ENCODE measurements around the gene CCDC134.
A peak's percentile ranks its signal among the peaks of the same experiment; 100 is the strongest.

The CCDC134 gene

GRCh38 chr22:41787331-41787730 lies 13.1 kb upstream of the CCDC134 start:
- DNase-seq, result no peak

GRCh38 chr22:41793871-41794270 lies 6.6 kb upstream of the CCDC134 start:
- no peak for DNase-seq

DNA sequence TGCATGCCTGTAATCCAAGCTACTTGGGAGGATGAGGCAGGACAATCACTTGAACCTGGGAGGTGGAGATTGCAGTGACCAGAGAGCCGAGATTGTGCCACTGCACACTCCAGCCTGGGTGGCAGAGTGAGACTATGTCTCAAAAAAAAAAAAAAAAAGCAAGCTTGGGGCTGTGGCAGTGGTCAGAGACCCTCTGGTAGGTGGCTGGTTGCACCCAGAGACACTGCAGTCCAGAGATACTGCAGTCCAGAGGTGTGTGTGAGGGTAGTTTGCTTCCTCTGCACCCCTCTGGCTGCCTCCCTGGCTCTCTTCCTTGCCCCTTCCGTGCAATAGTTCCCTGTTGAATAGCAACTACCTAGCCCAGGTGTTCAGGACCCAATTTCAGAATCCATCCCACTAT lies 1.7 kb upstream of the CCDC134 start:
- DNase-seq, result no peak

DNA sequence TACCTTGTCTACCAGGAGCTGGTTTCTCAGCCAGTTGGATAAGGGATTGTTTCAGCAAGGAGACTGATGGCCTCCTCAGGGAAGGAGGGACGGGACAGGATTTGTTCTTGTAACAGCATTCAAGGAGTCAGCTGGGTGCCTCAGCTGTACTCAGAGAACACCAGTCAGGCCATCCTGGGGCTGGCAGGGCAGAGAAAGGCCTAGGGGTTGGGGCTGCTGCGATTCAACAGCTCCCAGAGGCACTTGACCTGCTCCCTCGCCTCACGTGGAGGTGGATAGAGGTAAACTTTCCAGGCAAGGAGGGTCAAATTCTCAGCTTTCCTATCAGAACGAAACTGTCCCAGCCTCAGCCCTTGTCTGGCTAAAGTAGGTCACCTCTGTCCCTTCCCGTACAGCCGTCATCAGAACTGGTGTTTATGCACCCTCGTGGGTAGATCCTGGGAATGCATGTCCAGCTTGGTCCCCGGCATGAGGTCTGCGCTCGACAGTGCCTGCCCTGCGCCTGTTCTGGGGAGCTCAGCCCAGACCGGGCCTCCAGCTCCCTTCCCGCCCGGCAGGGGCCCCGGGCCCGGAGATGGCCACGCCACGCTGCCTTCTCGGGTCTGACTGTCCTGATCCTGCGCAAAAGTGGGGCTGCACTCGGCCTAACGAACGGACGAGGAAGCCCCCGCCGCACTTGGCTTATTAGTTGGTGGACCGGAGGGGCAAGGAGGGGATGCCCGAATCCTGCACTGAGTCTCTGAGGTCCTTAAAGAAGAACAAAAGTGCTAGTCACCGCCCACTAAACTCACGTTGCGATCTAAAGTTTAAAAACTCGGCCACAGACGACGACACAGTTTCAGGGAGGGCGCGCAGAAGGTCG lies 762 bp upstream of the CCDC134 start:
- peak; percentile 55 for DNase-seq

GRCh38 chr22:41801147-41801819 lies 804 bp downstream of the CCDC134 start:
- DNase-seq, result no peak

GRCh38 chr22:41801886-41802285 lies 1.4 kb downstream of the CCDC134 start:
- DNase-seq, result no peak

- no peak for DNase-seq
Measured at GRCh38 chr22:41805639-41806038, 5.2 kb downstream of the CCDC134 start.

- no peak for DNase-seq
Measured at GRCh38 chr22:41808400-41808799, 7.9 kb downstream of the CCDC134 start.

DNA sequence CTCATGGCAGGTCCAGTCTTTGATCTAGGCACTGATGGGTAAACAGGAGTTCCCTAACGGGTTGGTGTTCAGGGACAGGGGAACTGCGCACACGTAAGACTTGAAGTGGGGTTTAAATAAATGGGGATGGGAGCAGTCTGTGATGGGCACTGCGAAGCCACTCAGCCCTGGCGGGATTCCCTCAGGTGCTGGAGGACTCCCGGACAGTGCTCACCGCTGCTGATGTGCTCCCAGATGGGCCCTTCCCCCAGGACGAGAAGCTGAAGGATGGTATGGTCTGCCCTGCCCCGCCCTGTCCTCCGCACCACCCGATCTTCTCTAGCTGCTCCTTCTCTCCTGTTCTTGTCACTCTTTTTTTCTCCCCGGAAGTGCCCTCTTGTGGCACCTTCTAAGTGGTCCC lies 9.5 kb downstream of the CCDC134 start:
- no peak for DNase-seq

DNA sequence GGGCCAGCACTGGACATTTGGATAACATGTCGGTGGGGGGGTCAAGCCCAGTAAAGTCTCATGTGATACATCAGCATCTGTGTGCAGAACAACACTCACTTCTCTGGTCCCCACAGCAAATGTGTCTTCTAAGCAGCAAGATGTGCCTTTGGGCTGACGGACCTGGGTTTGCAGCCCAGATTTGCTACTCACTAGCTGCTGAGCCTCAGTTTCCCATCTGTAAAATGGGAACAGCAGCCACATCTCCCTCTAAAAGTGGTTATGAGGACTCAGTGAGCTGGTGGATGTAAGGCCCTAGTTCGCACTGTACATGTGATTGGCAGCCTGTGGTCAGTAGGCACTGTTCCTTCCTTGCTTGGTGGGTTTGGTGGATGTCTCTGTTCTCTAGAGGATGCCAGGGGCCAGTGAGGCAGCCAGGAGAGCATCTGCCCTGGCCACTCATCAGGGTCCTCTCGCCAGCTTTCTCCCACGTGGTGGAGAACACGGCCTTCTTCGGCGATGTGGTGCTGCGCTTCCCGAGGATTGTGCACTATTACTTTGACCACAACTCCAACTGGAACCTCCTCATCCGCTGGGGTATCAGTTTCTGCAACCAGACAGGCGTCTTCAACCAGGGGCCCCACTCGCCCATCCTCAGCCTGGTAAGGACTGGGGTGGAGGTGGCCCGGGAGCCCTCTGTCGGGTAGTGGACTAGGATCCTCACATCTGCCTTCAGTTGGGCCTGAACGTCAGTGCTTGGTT lies 12.5 kb downstream of the CCDC134 start:
- no peak for DNase-seq

DNA sequence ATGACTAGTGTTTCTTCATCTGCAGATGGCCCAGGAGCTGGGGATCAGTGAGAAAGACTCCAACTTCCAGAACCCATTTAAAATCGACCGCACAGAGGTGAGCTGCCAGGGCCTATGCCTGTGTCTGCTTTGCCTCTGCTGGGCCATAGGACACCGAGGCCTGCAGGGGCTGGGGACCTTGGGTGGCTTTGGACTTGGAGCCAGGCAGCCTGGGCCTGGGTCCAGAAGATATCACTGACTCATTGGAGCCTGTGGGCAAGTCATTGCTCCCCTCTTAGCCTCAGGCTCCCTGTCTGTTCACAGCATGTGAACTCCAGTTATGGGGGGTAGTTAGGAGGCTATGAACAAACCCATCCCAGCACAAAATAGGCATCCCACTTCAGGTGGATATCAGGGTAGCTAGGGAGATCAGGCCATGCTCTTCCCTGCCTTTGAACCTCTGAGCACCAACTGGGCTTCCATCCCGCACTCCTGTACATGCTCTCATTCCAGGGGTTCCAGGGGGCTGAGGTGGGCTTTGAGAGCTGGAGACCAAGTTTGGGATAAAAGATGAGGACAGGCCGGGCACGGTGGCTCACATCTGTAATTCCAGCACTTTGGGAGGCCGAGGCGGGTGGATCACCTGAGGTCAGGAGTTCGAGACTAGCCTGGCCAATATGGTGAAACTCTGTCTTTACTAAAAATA lies 13.4 kb downstream of the CCDC134 start:
- no peak for DNase-seq

- no peak for DNase-seq
Measured at GRCh38 chr22:41815716-41816115, 15.2 kb downstream of the CCDC134 start.

GRCh38 chr22:41816241-41816640 lies 15.8 kb downstream of the CCDC134 start:
- no peak for DNase-seq

- DNase-seq, result no peak
Measured at GRCh38 chr22:41816871-41817270, 16.4 kb downstream of the CCDC134 start.

DNA sequence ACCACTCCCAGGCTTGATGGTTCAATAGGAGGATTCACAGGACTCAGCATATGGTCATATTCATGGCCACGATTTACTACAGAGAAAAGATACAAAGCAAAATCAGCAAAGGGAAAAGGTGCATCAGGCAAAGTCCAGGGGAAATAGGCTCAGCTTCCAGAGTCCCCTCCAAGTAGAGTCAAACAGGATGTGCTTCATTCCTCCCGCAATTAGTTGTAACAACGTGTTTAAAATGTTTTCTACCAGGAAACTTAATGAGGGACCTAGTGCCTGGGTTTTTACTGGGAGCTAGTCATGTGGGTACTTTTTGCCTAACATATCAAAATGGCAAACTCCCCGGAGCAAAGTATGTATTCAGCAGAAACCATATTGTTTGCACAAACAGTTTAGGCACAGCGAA lies 17.5 kb downstream of the CCDC134 start:
- no peak for DNase-seq

DNA sequence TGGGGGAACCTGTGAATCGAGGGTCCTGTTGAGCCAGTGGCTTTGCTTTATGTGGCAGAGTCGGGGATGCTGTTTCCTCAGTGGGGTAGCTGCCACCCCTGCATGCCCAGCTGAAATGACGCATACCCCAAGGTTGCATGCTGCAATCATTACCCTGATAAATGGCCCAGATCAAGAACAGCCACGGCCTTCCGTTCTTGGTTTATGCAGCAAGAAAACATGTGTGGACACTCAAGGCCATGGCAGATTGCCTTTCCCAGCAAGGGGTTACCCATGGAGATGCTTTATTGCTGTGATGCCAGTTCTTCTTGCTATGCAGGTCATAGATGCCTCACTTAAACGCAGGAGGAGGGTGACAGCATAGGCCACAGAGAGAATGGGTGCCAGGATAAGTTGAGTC lies 18.1 kb downstream of the CCDC134 start:
- no peak for DNase-seq

GRCh38 chr22:41819257-41819656 lies 18.8 kb downstream of the CCDC134 start:
- no peak for DNase-seq

DNA sequence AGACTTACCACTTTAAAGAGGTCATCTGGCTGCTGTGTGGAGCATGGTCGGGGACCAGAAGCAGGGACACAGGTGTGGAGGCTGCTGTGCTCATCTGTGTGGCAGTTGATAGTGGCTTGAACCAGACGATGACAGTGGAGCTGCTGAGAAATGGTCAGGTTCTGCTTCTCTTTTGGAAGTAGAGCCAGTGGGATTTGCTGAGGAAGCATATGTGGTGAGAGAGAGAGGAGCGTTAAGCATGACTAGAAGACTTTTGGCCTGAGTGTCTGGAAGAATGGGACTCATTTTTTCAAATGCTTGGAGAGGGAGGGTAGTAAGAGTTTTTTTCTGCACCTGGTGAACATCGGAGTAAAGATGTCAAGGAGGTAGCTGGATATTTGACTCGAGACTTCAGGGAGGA lies 20.0 kb downstream of the CCDC134 start:
- DNase-seq, result no peak

- no peak for DNase-seq
Measured at GRCh38 chr22:41821471-41822316, 21.2 kb downstream of the CCDC134 start.

DNA sequence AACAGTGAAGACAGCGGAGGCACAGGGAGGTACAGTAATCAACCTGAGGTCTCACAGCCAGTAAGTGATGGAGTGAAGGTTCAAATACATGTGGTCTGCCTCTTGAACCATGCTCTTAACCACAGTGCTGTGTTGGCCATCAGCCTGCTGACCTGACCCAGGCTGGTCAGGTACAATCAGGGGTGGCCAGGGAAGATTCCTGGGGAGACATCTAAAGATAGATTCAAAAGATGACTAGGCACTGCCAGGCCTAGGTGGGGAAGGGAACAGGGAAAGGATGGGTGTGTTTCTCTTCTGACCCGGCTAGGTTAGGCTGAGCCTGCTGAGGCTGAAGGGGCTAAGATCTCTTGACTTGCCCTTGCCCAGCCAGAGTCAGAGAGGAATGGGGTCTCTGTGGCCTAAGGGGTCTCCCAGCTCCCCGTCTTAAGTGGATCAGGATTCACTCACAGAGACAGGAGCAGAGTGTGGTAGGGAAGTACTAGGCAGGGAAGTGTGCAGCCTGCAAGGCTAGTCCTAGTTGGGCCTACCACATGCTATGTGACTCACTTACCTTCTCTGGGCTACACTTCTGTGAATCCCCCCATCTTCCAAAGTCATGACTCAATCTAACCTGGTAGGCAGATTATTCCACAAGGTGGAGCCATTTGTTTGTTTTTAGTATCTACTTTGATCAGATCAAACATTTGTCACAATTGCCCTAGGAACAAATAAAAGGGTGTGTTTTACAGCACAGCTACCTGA lies 22.0 kb downstream of the CCDC134 start:
- DNase-seq, result no peak

GRCh38 chr22:41823797-41824196 lies 23.3 kb downstream of the CCDC134 start:
- DNase-seq, result no peak
